Measurements from ENCODE around the gene ELF2. TPM values are rescaled to one million over a fixed set of nuclear protein-coding genes. Genes with fewer than 3 reads are reported as not detected.
"Not testable (repeated sequence)": the region's sequence is repeated elsewhere in the genome, so short reads cannot be mapped to it uniquely, and the experiment has no call there.

Gene ELF2
- total RNA-seq, 1 experiment from 2014 or later = 23.7 TPM

DNA sequence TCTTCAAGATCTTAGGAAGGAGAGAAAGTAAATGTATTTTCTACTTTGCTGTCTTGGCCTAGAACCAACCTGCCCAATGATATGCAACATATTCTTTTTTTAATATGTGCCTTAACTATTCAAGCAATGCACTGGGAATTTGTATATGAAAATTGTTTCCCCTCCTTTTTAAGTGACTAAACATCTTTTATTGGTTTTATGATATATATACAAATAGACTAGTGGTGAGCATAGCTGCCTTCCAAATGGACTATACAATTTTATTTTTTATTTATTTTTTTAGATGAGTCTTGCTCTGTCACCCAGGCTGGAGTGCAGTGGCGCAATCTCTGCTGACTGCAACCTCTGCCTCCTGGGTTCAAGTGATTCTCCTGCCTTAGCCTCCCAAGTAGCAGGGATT, 151.2 kb downstream of the ELF2 start:
- no peak for DNase-seq (ENCODE audit: extremely low read depth, low read depth)

DNA sequence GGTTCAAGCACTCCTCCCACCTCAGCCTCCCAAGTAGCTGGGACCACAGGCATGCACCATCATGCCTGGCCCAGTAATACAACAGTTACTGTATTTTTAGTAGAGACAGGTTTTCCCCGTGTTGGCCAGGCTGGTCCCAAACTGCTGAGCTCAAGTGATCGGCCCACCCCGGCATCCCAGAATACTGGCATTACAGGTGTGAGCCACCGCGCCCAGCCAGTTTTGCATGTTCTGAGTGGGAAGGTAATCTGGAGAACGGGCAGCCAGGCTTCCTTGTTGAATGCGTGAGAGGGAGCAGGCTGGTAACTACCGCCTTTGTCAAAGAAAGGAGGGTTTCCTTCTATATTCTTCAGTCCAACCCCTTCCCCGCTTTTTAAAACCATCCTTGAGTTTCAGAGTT, 152.3 kb downstream of the ELF2 start:
- DNase-seq (ENCODE audit: extremely low read depth, low read depth) = no peak

DNA sequence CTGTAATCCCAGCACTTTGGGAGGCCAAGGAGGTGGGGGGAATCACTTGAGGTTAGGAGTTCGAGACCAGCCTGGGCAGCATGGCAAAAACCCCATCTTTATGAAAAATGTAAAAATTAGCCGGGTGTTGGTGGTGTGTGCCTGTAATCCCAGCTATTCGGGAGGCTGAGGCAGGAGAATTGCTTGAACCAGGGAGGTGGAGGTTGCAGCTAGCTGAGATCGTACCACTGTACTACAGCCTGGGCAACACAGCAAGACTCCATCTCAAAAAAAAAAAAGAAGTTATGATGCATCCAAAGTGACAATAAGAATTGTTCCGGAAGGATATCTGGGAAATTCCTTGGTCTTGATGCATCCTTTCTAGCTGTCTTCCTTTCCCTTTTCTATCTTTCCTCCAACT, 154.2 kb downstream of the ELF2 start:
- DNase-seq (ENCODE audit: extremely low read depth, low read depth) = no peak

DNA sequence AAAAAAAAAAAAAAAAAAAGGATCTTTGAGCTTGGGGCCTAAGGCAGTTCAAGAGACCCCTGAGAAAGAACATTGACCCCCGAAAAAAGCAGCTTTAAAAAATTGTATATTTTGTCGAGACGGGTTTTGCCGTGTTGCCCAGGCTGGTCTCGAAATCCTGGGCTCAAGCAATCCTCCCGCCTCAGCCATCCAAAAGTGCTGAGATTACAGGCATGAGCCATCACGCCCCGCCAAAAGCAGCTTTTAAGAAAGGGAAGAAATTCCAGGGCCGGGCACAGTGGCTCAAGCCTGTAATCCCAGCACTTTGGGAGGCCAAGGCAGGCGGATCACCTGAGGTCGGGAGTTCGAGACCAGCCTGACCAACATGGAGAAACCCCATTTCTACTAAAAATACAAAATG, 155.9 kb downstream of the ELF2 start:
- not testable (repeated sequence) for DNase-seq (ENCODE audit: extremely low read depth, low read depth)

DNA sequence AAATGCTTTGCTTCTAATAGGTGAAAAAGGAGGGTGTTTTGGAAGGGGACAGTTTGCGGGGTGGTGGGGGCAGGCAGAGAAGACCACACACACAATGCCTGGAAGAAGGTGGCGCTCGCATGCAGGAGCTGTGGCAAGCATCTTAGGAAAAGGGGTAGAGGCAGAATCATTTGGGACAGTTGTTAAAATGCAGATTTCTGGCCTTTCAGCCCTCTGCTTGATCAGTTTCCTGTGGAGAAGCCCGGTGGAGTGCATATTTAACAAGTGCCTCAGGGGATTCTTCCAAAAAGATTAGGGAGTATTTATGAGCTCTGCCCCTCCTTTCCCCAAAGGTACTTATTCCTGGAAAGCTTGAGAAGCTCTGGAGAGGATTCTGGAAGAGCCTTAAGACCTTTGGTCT, 156.6 kb downstream of the ELF2 start:
- DNase-seq (ENCODE audit: extremely low read depth, low read depth) = no peak

DNA sequence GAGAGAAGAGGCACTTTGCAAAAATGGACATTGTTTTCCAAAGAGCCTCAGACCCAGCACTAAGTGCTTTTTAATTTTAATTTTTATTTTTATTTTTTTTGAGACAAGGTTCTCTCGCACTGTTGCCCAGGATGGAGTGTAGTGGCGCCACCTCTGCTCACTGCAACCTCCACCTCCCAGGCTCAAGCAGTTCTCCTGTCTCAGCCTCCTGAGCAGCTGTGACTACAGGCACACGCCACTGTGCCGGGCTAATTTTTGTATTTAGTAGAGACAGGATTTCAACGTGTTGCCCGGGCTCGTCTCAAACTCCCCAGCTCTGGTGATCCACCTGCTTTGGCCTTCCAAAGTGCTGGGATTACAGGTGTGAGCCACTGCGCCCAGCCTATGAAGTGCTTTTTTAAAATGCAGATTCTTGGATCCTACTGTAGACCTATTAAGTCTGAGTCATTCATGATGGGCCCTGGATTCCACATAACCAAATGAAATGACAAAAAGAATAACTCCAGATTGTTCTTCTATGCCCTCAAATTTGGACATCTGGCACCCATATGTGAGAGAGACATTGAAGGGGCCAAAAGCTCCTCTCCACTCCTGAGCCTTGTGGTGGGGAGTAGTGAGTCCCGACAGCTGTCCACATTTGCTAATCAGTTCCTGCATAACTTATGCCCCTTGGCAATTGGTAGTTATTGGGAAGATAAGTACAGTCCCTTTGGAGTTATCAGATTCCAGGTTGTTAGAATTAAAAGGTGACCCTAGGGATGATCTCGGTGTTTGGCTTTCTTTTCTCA, 157.9 kb downstream of the ELF2 start:
- no peak for DNase-seq (ENCODE audit: extremely low read depth, low read depth)

DNA sequence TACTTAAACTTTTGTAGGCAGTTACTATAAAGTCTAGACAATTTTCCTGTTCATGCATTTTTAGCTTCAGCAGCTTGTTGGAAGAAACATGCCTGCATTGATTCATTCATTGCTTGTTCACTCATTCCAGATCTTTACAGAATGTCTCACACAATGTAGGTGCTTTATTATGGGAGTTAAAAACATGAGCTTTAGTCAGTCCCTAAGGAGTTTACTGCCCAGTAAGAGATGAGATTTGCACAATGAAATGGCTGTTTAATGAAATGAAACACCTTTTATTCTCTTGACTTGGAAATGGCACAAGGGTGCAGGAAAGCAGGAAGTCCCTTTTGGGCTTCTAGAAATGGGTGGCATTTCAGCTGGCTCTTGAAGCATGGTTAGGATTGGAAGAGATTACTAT, 158.5 kb downstream of the ELF2 start:
- no peak for DNase-seq (ENCODE audit: extremely low read depth, low read depth)

DNA sequence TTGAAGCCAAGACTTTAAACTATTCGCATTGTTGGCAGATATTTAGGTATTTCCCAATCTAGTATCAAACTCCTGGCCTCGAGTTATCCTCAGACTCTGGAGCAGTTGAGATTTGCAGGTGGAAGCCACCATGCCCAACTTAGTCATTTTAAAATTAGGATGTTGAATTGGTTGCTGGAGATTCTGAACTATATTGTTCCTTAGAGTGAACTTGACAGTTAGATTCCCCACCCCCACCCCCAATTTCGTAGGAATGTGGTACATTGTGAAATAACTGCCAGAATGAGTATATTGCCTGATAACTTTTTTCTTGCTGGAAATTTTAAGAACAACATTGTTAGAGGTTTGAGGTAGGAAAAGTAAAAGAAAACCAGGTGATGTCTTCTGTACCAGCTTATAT, 159.2 kb downstream of the ELF2 start:
- no peak for DNase-seq (ENCODE audit: extremely low read depth, low read depth)

DNA sequence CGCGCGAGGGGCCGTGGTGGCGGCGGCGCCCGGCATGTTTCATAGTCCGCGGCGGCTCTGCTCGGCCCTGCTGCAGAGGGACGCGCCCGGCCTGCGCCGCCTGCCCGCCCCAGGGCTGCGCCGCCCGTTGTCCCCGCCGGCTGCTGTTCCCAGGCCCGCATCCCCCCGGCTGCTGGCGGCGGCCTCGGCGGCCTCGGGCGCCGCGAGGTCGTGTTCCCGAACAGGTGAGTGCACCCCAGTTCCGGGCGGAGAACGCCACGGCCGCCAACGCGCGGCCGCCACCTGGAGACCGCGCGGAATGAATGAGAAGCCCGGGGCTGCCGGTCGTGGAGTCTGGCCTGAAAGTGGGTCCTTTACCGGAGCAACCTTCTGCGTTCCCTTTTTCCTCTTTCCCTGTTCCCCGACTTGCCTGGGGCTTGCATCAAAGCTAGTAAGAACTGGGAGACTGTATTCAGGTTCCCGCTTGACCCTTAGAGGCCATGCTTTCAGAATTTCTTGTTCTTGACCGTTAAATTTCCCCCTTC, 161.0 kb downstream of the ELF2 start:
- peak; percentile 11 for DNase-seq (ENCODE audit: extremely low read depth, low read depth)

DNA sequence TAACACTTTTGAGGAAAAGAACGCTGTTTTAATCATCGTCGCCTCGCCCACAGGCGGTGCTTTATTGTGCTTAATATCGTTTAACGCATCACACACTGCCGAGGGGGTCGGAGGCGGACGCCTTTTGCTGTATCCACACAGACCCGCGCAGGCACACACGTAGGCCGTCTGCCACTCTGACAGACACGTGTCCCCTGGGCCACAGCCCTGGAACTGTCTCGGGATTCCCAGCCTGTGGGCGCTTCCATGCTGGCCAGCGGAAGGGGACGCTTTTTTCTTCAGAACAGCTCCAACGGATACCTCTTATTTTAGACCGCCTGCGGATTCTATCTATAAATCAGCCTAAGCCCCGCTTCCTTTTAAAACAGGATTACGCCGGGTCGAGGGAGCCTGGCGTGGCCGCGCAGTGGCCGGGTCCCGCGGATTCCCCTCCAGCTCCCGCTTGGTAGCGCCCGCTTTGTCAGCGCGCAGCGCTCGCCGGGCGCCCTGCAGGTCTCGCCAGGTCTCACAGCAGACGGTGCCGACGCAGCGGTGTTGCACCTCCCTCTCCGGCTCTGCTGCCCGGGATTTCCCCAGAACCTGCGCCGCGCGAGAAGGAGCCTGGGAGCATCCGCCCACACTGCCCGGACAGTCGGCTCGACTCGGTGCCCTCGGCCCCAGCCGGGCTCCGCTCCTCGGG, 161.6 kb downstream of the ELF2 start, which contains the start of gene NOCT:
Gene NOCT (plus strand): TSS at position 513 of the 679 bp plus-strand sequence. CDS start 201 bp downstream, outside the sequence.
- DNase-seq (ENCODE audit: extremely low read depth, low read depth) = peak; percentile 72

DNA sequence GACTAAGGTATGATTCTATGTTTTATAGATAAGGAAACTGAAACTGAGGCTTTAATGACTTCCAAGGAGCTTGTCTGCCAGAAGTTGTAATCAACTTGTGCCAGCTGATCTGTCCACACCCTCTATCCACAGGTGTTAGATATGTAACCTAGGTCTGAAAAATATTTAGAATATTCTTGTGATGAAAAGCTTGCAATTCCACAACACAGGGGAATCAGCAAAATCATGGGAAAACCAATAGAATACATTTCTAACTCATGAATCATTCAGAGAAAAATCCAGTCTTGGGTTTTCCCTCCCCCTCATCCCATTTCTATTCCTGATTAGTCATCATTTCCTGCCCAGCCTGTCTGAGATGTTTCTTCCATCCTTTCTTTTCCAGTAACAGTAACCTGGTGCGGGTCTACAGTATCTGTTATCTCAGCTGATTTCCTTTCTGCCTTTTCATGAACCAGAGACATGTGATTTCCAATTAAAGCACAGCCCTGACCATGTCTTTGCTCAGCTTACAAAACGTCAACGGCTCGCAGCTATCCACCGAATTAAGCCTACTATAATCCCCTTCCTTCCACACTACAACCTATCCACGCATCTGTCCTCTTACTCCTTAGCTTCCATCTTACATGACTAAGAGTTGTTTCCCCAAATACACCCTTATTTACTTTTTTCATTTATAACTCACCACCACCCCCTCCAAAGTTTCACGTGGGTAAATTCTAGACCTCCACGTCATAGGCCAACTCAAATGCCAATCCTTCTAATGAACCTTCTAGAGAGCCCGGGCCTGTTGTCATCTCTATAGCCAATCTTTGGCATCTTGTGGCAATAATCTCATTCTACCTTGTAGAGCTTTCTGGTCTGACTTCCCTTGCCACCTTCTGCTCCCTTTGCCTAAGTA, 162.4 kb downstream of the ELF2 start:
- DNase-seq (ENCODE audit: extremely low read depth, low read depth) = peak; percentile 76

DNA sequence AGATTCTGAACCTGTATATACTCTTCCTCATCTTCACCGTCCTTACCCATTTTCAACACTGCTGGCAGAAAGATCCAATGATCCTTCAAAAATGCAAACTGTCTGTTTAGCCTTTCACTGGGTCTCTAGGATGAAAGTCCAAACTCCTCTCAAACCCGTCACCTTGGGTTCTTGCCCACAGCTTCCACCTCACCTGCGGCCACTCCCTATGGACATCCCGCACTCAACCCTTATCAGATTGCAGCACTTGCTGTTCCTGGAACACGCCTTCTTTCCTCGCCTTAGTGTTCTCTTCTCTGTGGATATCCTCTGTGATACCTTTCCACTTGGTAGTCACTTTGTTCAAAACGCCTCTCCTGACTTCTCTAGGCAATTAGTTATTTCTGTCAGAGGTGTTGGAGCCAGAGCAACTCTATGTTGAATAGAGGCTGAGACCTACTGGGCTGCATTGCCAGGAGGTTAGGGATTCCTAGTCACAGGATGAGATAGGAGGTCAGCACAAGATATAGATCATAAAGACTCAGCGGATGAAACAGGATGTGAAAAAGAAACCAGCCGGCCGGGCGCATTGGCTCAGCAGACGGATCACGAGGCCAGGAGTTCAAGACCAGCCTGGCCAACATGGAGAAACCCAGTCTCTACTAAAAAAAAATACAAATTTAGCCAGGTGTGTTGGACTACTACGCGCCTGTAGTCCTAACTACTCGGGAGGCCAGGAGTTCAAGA, 165.6 kb downstream of the ELF2 start:
- DNase-seq (ENCODE audit: extremely low read depth, low read depth) = no peak

DNA sequence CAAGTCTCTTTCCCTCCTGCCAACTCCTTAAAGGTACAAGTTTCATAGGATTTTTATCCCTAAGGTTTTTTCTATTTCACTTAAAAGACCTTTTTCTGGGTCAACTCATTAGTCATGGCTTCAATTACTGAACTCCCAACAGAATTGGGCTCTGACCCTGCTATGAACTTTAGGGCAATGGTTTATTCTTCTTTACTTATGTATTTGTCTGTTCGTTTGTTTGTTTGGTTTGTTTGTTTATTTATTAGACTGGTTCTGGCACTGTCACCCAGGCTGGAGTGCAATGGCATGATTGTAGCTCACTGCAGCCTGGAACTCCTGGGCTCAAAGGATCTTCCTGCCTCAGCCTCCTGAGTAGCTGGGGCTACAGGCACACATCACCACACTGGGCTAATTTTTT, 167.3 kb downstream of the ELF2 start:
- DNase-seq (ENCODE audit: extremely low read depth, low read depth) = no peak

DNA sequence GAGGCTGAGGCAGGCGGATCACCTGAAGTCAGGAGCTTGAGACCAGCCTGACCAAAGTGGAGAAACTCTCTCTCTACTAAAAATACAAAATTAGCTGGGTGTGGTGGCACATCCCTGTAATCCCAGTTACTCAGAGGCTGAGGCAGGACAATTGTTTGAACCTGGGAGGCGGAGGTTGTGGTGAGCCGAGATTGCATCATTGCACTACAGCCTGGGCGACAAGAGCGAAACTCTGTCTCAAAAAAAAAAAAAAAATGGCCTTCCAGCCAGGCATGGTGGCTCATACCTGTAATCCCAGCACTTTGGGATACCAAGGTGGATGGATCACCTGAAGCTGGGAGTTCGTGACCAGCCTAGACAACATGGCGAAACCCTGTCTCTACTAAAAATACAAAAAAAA, 168.7 kb downstream of the ELF2 start:
- not testable (repeated sequence) for DNase-seq (ENCODE audit: extremely low read depth, low read depth)

DNA sequence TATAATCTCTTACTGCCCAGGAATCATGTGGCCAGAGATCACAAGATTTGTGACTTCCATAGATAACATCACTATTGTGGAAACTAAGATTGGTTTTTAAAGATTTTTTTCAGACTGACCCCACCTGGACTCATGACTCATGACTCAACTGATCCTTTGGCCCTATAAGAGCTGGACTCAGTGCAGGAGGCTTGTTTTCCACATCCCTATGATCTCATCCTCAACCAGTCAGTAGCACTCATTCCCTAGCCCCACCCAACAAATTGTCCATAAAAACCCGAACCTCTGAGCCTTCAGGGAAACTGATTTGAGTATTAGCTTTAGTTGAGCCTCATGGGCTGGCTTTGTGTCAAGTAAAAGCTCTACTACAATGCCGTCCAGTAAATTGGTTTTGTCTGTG, 169.4 kb downstream of the ELF2 start:
- no peak for DNase-seq (ENCODE audit: extremely low read depth, low read depth)

Small RNA genes lying within 50 kb of the gene (small RNA-seq; reads per million reads assigned to genes)
- gene RF00017 = 0 reads per million in 2 experiments
- 0 reads per million in 2 experiments for gene RF00019
- 0 reads per million in 2 experiments for gene RN7SL382P
- gene RNU6-531P = 0 reads per million in 2 experiments

Other genes with a start within 250 kb of the ELF2 start
- 19.7 and 20.2 TPM in 2 replicates for gene NOCT, start 161.4 kb downstream of the ELF2 start, total RNA-seq (2014; rRNA removed; shearing (Covaris generic))
- gene MGARP, start 103.0 kb upstream of the ELF2 start, total RNA-seq (2014; rRNA removed; shearing (Covaris generic)) = 0.22 and 0.32 TPM in 2 replicates
- gene NAA15, start 124.3 kb upstream of the ELF2 start, total RNA-seq (2014; rRNA removed; shearing (Covaris generic)) = 36.5 and 45.8 TPM in 2 replicates
- 156 and 178 TPM in 2 replicates for gene NDUFC1, start 125.3 kb upstream of the ELF2 start, total RNA-seq (2014; rRNA removed; shearing (Covaris generic))